ENCODE results near the gene MAP2K5.
"Not testable (repeated sequence)": the region's sequence is repeated elsewhere in the genome, so short reads cannot be mapped to it uniquely, and the experiment has no call there.

MAP2K5 gene

DNA sequence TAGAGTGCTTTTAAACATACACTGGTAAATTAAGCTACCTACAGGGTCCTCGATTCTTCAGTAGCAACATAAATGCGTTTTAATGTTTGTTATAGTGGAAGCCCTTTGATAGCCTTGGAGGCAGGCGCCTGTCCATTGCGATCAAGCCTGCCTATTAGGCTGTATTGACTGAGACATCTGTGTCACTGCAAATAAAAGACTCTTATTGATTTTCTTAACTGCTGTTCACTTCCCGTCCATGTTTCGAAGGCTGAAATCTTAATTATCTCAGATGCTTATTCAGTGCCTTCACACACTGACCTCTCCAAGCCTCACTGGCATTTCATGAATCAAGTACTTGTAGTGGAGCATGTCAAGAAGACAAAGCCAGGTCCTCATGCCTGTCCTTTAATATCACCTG lies 51.1 kb downstream of the MAP2K5 start:
- no peak for DNase-seq (ENCODE audit: low read depth in 2 of 2, low spot score in 1 of 2)

DNA sequence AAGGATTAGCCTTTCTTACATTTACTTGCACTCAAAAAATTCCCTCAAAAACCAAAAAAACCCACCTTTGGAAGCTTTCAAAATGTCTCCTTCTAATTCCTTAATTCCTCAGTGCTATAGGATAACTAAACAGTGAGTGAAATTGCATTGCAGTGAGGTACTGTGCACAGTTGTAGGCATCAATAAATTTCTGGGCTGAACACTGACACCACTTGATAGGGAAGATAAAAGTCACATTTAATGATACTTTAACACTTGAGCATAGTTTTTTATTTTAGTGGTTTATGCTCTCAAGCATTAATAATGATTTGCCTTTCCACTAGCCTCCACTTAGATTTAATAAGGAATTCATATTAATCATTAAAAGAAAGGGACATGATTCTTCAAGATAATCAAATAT lies 52.3 kb downstream of the MAP2K5 start:
- no peak for DNase-seq (ENCODE audit: low read depth in 2 of 2, low spot score in 1 of 2)

DNA sequence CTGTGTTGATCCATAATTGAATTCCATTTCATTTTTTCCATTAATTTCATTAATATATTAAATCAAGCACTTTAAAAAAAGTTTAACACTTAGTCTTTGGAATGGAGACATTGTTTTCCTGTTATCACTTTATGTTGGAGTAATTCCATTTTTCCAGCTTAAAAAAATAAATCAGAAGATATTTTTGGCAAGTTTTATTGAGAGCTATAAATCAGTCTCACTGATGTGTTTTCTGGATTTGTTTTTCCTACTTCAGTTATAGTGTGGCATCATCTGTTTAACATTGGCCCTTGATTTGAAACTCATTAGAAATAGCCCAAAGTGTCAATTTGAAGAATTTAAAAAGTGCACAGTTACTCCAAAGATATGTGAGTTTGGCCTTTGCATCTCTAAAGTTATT lies 53.1 kb downstream of the MAP2K5 start:
- DNase-seq (ENCODE audit: low read depth in 2 of 2, low spot score in 1 of 2), result no peak

DNA sequence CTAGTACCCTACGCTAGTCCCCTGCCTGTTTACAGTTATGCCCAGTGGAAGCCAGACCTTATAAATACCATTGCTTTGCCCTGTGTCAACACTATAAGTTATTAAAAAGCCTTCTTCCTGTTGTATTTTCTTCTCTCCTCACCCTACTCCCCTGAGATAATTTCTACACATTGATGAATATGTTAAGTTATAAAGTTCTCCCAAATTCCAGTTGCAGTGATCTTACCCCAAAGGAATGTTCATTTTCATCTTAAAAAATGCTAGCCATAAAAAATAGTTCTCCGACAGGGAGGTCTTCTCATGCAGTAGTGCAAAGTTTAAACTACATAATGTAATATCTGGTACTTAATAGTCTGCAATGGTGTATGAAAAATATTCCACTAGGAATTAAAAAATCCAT lies 58.6 kb downstream of the MAP2K5 start:
- DNase-seq (ENCODE audit: low read depth in 2 of 2, low spot score in 1 of 2), result no peak

DNA sequence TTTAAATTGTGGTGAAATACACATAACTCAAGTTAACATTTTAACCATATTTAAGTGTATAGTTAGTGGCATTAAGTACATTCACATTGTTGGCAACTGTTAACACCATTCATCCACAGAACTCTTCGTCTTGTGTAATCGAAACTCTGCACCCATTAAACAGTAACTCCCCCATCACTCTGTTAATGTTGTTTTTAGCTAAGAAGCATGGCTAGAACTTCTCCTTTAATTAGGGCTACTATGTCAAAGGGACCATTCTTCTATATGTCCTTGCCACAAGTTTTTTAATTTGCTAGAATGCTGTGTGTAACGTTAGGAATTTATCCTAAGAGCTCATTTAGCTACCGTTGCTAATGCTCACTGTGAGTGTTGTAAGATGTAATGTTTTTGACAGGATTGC lies 60.6 kb downstream of the MAP2K5 start:
- DNase-seq (ENCODE audit: low read depth in 2 of 2, low spot score in 1 of 2), result no peak

DNA sequence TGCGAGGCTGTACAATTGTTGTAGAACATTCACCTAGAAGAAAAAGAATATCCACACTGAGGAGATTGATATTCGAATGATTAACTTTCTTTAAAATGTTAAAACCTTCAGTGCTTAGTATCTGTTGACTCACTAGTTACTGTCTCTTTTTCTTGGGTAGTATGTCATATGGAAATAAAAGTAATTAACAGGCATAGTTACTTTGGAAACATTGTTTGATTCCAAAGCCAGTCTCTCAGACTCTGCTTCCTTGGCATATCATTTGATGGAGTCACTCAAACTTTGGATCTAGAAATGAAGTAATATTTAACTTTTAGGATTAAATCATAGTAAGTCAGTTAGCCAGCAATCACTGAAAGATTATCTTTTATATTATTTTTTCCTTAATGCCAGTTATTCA lies 63.4 kb downstream of the MAP2K5 start:
- DNase-seq (ENCODE audit: low read depth in 2 of 2, low spot score in 1 of 2), result no peak

DNA sequence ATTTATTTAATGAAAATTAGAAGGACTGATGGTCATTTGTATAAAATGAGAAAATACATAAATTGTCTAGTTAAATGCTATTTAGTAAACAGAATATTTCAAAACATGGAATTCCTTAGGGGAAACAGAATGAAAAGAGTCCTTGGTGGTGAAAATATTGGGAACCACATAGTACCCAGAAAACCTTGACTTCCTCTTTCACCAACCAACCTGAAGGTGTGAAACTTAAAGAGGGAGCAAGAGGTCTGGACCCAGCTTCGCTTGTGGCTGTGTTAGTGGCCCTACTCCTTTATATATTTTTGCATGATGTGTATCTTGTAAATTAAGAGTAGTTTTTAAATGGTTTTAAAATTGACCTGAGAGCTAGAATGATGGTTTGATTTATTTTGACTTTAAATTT lies 64.2 kb downstream of the MAP2K5 start:
- DNase-seq (ENCODE audit: low read depth in 2 of 2, low spot score in 1 of 2), result no peak

DNA sequence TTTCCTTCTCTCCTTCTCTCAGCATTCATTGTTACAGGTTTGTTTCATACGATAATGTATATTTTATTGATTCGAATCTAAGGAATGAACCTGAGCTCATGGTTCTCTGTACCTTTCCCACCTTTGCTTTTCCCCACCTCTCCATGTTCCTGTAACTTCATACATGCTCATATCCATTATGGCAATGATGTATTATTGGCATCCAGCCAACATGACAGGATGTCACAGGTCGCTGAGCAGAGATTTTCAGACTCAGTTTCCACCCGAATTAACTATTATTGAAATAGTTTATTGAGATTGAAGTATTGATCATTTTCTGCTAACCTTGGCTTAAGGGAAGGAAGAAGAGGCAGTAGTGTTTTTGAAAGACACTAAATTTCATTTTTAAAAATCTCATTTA lies 64.8 kb downstream of the MAP2K5 start:
- DNase-seq (ENCODE audit: low read depth in 2 of 2, low spot score in 1 of 2), result no peak

DNA sequence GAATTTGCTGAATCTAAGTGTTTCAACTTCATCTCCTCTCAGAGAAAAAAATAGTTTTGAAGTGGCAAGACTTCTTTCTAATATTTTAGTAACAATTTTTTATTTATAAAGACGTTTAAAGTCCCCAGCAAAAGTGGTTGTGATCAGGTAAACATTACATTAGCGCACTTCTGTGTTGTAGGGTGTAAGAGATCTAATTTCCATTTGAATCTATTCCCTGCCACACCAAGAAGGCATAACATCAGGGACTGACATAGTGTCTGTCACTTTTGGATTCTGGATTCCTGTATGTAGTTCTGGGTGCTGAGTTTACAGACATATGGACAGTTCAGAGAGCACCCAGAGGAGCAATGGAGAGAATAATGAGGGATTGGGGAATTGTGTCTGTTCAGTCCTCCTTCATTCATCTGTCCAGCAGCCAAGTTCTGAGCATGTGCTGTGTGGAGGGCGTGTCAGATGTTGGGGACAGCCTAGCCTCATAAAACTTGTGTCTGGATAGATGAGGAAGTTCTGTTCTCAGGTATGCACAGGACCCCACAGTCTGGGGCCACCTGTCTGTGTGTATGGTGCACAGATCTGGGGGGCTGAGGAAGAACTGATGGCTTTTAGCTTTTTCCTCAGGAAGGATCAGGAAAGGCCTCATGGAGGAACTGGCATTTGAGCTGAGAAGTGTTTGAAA lies 65.6 kb downstream of the MAP2K5 start:
- no peak for DNase-seq (ENCODE audit: low read depth in 2 of 2, low spot score in 1 of 2)

DNA sequence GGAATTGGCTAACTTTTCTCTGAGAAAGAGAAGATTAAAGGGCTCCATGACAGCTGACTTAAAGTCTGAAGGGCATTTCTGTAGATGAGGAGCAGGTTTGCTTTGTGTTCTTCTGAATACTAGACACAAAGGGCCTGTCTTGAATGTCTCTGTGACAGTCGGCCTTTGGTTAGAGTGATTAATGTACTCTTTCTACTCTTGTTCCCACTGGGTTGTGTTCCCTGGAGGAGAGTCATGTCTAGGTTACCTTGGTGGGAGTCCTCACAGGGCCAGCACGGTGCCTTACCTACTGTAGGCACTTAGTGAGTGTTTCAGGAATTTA lies 66.1 kb downstream of the MAP2K5 start:
- no peak for DNase-seq (ENCODE audit: low read depth in 2 of 2, low spot score in 1 of 2)

DNA sequence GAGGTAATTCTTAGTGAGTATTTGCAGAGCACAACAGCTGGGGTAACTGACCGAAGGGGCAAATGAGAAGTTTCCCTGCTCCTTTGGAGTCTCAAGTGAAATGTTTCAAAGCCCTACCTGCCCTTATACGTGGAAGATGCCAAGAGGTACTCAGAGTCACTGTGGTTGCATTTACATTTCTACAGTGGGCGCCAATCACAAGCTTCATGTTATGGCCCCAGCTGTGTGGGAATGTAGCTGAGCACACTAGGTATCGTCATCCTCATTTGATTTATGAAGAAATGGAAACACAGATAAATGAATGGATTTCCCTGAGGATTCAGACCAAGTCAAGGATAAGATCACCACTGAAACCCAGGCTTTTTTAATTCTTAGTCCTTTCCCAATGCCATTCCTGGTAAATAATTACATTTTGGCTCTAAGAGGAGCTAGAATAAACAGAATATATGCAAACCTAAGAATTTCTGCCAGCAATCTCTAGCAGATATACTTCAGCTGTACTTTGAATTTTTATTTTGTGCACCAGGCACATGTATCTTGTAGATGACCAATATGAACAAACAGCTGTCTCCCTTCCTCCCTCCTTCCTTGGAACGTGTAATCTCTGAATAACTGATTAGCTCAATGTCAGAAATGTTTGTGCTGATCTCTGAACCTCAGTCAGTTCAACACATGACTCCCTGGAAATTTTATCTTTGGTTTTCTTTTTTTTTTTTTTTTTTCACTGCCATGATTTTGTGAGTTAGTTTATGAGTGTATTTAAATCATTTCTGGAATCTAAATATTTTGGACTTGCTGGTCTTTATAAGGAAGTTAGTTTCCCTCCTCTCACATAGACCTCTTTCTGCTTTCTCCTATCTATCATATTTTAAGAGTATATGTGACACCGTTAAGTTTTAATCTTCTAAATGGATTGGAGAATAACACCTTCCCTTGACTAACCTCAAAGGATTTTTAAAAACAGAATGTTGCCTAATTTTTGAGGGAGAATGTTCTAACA lies 69.2 kb downstream of the MAP2K5 start:
- DNase-seq (ENCODE audit: low read depth in 2 of 2, low spot score in 1 of 2), result no peak

DNA sequence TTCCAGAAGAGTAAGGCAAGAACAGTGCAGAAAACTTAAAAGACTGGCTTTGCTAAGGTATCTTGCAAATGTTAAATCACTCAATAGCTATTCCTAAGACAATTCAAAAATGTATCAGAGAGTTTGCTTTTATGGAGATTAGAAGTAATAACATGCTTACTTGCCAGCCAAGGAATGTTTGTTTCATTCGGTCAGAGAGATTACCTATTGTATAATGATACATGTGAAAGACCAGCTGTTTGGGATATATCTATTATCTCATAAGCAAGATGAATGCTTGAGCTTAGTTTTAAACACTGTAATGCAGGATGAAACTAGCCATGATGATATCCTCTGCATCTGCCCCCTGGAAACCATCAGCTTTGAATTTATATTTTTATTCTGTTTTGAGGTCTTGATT lies 70.7 kb downstream of the MAP2K5 start:
- no peak for DNase-seq (ENCODE audit: low read depth in 2 of 2, low spot score in 1 of 2)

DNA sequence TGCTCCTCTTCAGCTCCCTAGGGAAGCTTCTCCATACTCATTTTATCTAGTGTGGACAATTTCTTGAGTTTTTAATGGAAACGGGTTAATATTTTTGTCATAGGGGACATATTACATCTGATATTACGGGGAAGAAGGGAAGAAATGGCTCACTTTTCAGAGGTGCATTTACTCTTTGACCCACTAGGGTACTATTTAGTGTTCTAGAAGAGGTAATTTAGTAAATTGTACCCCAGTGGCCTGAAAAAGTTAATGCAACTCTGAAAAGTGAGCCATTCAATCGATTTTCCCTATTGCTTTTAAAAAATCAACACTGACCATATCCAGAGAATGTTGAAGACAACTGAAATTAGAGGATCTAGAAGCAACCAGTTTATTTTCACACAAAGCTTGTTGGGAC lies 71.2 kb downstream of the MAP2K5 start:
- no peak for DNase-seq (ENCODE audit: low read depth in 2 of 2, low spot score in 1 of 2)

DNA sequence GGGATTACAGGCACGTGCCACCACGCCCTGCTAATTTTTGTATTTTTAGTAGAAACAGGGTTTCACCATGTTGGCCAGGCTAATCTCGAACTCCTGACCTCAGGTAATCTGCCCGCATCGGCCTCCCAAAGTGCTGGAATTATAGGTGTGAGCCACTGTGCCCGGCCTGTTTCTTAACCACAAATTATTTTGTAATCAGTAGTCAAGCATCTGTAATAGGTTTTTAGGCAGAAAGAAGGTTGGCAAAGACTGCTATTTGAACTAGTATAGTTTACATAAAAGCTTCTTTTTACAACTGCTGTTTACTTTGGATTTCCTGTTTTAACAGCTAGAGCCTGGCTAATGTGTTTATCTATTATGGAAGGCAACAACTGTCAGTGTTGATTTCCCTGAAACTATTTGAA lies 72.6 kb downstream of the MAP2K5 start:
- not testable (repeated sequence) for DNase-seq (ENCODE audit: low read depth in 2 of 2, low spot score in 1 of 2)

DNA sequence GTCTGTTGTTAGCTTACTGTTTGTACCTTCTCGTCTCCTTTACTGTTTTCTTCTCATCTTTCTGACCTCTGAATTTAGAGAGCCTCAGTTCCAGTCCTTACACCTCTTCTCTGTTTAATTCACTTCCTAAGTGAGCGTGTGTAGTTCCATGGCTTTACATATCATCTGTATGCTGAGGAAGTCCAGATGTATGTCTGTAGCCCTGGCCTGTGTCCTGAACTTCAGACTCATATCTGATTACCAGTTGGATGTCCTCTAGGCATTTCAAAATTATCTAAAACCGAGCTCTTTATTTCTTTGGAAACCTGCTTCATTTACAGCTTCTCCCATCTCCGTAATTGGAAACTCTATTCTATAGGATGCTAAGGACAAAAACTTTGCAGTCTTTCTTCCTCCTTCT lies 75.8 kb downstream of the MAP2K5 start:
- DNase-seq (ENCODE audit: low read depth in 2 of 2, low spot score in 1 of 2), result no peak

DNA sequence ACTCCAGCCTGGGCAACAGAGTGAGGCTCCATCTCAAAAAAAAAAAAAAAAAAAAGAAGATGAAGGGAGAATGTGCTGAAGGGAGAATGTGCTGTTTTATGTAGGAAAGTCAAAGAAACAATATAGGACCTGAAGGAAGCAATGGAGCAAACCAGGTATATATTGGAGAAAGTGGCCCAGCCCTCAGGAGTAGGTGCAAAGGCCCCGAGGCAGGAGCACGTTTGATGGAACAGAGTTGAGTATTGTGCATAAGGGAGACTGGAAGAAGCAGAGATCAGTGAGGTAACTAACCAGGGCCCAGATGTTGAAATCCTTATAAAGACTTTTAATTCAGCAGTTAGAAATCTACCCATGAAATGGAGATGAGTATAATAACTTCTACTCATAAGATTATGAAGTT lies 79.6 kb downstream of the MAP2K5 start:
- no peak for DNase-seq (ENCODE audit: low read depth in 2 of 2, low spot score in 1 of 2)

DNA sequence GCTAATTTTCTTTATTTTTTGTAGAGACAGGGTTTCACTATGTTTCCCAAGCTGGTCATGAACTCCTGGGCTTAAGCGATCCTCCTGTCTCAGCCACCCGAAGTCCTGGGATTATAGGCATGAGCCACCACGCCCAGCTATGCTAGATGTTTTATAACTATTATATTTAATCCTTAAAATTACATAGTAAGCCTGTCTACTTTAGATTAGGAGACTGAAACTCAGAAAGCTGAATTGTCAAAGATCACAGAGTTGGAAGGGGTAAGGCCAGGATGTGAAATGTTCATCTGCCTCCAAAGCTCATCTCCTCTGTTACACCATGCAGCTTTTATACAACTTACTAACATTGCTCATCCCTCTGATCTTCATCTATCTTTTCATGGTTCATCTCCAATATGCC lies 89.8 kb downstream of the MAP2K5 start:
- DNase-seq (ENCODE audit: low read depth in 2 of 2, low spot score in 1 of 2), result no peak

DNA sequence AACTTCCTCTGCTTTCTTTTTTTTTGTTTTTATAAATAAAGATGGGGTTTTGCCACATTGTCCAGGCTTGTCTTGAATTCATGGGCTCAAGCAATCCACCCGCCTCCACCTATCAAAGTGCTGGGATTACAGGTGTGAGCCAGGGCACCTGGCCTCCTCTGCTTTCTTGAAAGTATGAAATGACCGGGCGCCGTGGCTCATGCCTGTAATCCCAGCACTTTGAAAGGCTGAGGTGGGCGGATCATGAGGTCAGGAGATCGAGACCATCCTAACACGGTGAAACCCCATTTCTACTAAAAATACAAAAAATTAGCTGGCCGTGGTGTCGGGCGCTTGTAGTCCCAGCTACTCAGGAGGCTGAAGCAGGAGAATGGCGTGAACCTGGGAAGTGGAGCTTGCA lies 93.4 kb downstream of the MAP2K5 start:
- DNase-seq (ENCODE audit: low read depth in 2 of 2, low spot score in 1 of 2), result not testable (repeated sequence)

DNA sequence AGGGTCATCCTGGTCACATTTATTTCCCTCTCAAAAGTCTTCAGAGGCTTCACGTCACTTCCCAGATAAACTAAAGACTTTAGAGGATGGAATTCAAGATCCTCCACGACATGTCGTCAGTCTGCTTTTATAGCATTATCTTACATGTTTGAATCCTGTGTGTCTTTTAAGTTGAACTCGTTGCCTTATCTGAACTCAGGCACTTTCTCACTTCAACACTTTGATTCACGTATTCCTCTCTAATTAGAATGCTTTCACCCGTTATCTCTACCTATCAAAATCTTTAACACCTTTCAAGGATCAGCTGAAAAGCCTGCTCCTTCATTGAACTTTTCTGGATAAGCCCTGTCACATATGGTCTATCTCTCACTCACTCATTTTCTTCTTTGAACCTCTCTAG lies 97.1 kb downstream of the MAP2K5 start:
- DNase-seq (ENCODE audit: low read depth in 2 of 2, low spot score in 1 of 2), result no peak

DNA sequence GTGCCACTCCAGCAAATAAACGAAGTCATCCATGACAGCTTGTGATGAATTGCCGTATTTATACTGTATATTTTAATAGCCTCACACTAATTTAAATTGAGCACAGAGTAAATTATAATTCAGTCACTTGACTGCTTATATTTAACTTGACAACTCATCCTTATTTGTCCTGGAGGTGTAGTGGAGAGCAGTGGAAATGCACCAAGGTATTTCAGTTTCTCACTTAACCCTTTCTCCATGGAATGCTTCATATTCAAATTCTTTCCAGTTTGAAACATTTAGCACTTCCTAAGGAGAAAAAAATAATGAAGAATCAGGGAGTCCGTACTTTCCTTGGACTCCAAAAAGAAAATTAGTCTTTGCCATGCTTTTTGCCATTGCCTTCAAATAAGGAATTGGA lies 99.0 kb downstream of the MAP2K5 start:
- DNase-seq (ENCODE audit: low read depth in 2 of 2, low spot score in 1 of 2), result no peak

DNA sequence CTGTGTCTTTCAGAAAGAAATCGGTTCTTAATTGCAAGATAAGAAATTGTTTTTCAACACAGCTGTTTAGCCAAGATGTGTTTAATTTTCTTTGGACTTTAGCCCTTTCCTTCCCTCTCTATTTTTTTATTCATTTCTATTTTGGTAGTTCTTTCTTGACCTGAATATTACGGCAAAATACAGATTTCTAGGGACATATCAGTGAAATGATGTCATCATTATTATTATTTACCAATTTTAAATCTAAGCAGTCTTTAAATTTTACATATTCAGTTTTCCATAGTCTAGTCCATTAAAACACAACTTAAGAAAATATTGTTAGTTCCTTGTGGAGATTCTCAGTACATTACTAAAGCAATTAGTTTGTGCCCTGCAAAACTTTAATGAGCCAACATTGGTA lies 104.3 kb downstream of the MAP2K5 start:
- DNase-seq (ENCODE audit: low read depth in 2 of 2, low spot score in 1 of 2), result no peak

DNA sequence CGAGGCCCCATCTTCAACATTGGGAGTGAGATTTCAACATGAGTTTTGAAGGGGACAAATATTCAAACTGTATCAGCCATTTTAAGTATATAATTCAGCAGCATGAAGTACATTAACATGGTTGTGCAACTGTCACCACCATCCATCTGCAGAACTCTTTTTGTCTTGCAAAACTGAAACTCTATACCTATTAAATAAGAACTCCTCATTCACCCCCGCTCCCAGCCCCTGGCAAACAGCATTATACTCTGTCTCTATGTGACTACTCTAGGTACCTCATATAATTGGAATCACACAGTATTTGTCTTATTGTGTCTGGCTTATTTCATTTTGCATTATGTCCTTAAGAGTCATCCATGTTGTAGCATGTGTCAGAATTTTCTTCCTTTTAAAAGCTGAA lies 110.1 kb downstream of the MAP2K5 start:
- no peak for DNase-seq (ENCODE audit: low read depth in 2 of 2, low spot score in 1 of 2)

DNA sequence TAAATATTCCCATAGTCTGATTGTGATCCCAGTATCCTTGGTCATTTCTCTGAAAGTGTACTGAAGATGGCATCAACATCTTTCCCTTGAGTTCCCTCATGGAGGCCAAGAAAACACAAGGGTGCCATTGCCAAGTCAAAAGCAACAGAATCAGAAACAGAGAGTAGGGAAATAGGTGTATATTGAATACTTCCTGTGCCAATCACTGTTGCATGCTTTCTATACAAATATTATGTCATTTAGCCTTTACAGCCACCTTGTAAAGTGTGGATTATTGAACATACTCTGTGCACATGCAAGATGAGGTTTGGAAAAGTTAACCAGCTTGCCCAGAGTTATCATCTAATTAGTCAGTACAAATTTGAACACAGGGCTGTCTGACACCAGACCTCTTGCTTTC lies 117.9 kb downstream of the MAP2K5 start:
- no peak for DNase-seq (ENCODE audit: low read depth in 2 of 2, low spot score in 1 of 2)
